Upper lobe of left lung (tissue), 6 donors: Measurements from ENCODE around the gene JAKMIP2. TPM values are rescaled to one million over a fixed set of nuclear protein-coding genes. Genes with fewer than 3 reads are reported as not detected.

Experiments
- ATAC-seq, 2 donors: fragments of 200-7000 bp; cut with Tn5 transposase; one replicate each; pipeline ENCODE4 v1.9.1; 2022; ENCODE audit warnings: mild to moderate bottlenecking in 2 of 2, moderate library complexity in 2 of 2; ENCODE audit not compliant: low FRiP score in 2 of 2
- DNase-seq, 2 donors: peaks; one replicate each; pipeline ENCODE4 v3.0.0-alpha.2; 2019 to 2020
- H3K27ac ChIP-seq, 4 donors: fragments of 200-600 bp; sonication (generic); one replicate each; pipeline ENCODE4 v1.5.1; 2016 to 2019
- H3K27me3 ChIP-seq, 4 donors: fragments of 200-600 bp; sonication (generic); one replicate each; pipeline ENCODE4 v1.5.1; 2017 to 2019
- H3K36me3 ChIP-seq, 4 donors: fragments of 200-600 bp; sonication (generic); one replicate each; pipeline ENCODE4 v1.5.1; 2016 to 2019
- H3K4me1 ChIP-seq, 4 donors: fragments of 200-600 bp; sonication (generic); one replicate each; pipeline ENCODE4 v1.5.1; 2018 to 2019
- H3K4me3 ChIP-seq, 4 donors: fragments of 200-600 bp; sonication (generic); one replicate each; pipeline ENCODE4 v1.5.1; 2017 to 2019; ENCODE audit warnings: mild to moderate bottlenecking in 2 of 4, moderate library complexity in 1 of 4
- H3K9me3 ChIP-seq, 4 donors: fragments of 200-600 bp; sonication (generic); one replicate each; pipeline ENCODE4 v1.5.1; 2018 to 2019
- EP300 ChIP-seq, 4 donors: sonication (generic); formaldehyde crosslinking; IDR thresholded peaks; one replicate each; pipeline ENCODE4 v1.5.1; 2017; ENCODE audit warnings: antibody characterized with exemption in 4 of 4, control low read depth in 2 of 4
- POLR2A ChIP-seq, 4 donors: fragments of 450-650 bp; IDR thresholded peaks; one replicate each; pipeline ENCODE4 v1.5.1; 2016 to 2017; ENCODE audit warnings: antibody characterized with exemption in 4 of 4, mild to moderate bottlenecking in 2 of 4
- POLR2AphosphoS5 ChIP-seq, 2 donors: sonication (generic); formaldehyde crosslinking; IDR thresholded peaks; one replicate each; pipeline ENCODE4 v1.5.1; 2017; ENCODE audit warnings: antibody characterized with exemption in 2 of 2
- WGBS, 2 donors: methylation state at CpG; one replicate each; pipeline ENCODE4 v1.1.5; 2017 to 2018; 5-methylcytosine and 5-hydroxymethylcytosine counted together
- total RNA-seq, 6 donors: library from RNA; depleted of rRNA in 4 of 6; stranded (reverse); fragments of >200 nt in 4 of 6; gene quantifications; one replicate each; pipeline versions ENCODE4 v1.1.0 to v1.2.1, GENCODE V29; 2016 to 2021
- TF ChIP-seq, protein P1 (sequence below), 6 experiments: fragments of 450-650 bp in 4 of 6; fragments of 200-600 bp in 2 of 6; sonication (generic) in 2 of 6; IDR thresholded peaks; one replicate each; pipeline ENCODE4 v1.5.1; 2016 to 2019; ENCODE audit warnings: antibody characterized with exemption in 6 of 6
- donor health status: DM: no; HTN: no; CAD: no; lungs with moderate emphysema.
- donor health status: DM: no; HTN: yes; CAD: no; lungs with severe emphysema.

The JAKMIP2 gene
- total RNA-seq, 6 donors from 2014 or later: 0.91 to 8.4 (median 6.0) TPM

DNA sequence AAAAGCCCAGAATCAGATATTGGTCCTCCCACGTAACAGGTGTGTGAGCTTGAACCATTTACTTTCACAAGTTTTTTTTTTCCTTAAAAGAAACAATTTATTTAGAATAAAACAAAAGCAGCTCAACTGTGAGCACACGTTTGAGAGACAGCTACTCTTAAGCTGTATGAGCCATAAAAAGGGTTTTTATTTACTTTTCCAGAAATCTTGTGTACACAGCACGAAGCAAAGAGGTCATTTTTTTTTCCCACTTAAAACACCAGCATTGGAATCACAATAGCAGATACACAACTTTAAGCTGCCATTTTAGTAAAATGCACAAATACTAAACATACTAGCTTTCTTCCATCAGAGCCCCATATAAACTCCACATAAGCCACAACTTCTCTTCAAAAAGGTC lies 44.6 kb downstream of the JAKMIP2 start:
- Histone ChIP-seq H3K9me3 (no peaks in the 10 kb centered on the region), H3K4me3 (no peak overlapping the region), H3K27ac (no peak overlapping the region), H3K36me3 (no peaks in the 10 kb centered on the region), H3K4me1 (no peaks in the 10 kb centered on the region), H3K27me3 (no peaks in the 10 kb centered on the region)
- ATAC-seq (no peak), DNase-seq (no peak)
- 49 to 54% methylated on average over 3 of the region's 3 CpGs for WGBS, 2 donors
- no peak for TF ChIP-seq POLR2A (IDR thresholded peaks at IDR 0.05)
- TF ChIP-seq POLR2AphosphoS5 (IDR thresholded peaks at IDR 0.05): no peak
- TF ChIP-seq, protein P1, sequence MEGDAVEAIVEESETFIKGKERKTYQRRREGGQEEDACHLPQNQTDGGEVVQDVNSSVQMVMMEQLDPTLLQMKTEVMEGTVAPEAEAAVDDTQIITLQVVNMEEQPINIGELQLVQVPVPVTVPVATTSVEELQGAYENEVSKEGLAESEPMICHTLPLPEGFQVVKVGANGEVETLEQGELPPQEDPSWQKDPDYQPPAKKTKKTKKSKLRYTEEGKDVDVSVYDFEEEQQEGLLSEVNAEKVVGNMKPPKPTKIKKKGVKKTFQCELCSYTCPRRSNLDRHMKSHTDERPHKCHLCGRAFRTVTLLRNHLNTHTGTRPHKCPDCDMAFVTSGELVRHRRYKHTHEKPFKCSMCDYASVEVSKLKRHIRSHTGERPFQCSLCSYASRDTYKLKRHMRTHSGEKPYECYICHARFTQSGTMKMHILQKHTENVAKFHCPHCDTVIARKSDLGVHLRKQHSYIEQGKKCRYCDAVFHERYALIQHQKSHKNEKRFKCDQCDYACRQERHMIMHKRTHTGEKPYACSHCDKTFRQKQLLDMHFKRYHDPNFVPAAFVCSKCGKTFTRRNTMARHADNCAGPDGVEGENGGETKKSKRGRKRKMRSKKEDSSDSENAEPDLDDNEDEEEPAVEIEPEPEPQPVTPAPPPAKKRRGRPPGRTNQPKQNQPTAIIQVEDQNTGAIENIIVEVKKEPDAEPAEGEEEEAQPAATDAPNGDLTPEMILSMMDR (IDR thresholded peaks at IDR 0.05): no peak
- TF ChIP-seq EP300 (IDR thresholded peaks at IDR 0.05): no peak

DNA sequence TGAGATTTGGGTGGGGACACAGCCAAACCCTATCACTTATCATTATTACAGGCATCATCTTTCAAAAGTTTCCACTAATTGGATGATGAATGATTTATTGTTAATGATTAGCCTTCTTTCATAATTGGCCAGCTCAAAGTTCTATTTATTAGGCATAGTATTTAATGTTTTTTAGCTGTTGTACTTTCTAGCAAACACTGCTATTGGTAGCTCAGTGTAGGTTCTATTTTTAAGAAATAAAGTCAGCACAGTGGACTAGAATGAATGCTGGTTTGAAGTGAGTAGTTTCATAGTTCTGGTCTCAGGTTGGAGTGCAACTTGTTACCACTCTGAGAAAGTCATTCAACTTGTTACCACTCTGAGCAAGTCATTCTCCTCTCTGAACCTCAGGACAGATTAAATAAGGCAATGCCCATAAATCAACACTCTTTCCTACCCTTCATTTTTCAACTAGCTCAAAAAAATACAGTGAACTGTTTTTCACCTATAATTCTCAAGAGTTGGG lies 46.9 kb downstream of the JAKMIP2 start:
- TF ChIP-seq EP300 (IDR thresholded peaks at IDR 0.05): no peak
- TF ChIP-seq POLR2A (IDR thresholded peaks at IDR 0.05): no peak
- TF ChIP-seq, protein P1 (IDR thresholded peaks at IDR 0.05): no peak
- no peak for TF ChIP-seq POLR2AphosphoS5 (IDR thresholded peaks at IDR 0.05)
- H3K4me3 ChIP-seq: no peak overlapping the region
- H3K4me1 ChIP-seq: no peaks in the 10 kb centered on the region
- no peaks in the 10 kb centered on the region for H3K9me3 ChIP-seq
- H3K27me3 ChIP-seq: no peaks in the 10 kb centered on the region
- no peaks in the 10 kb centered on the region for H3K36me3 ChIP-seq
- ATAC-seq: no peak
- no peak for DNase-seq
- no peak overlapping the region for H3K27ac ChIP-seq

DNA sequence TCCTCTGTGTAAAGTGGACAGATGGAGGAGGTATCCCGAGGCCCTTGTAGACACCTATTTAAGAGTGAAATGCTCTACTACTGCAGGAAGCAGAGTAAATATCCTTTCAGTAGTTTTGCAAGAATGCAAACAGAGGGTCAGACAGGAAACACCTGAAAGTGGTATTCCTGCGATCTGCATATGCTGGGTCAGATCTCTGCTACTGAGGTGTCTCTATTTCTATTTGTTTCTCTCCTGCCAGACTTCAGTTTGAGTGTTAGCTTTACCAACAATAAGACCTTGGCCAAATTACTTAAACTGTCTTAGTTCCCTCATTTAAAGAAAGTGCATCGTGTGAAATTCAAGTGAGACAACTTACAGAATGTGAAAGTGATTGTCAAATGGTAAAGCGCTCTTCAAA lies 47.6 kb downstream of the JAKMIP2 start:
- no peak for ATAC-seq
- DNase-seq: no peak
- Histone ChIP-seq H3K4me3 (no peak overlapping the region), H3K36me3 (no peaks in the 10 kb centered on the region), H3K27me3 (no peaks in the 10 kb centered on the region), H3K4me1 (no peaks in the 10 kb centered on the region), H3K27ac (no peak overlapping the region), H3K9me3 (no peaks in the 10 kb centered on the region)
- WGBS, 2 donors: 33 to 40% methylated on average over 4 of the region's 4 CpGs
- TF ChIP-seq POLR2A (IDR thresholded peaks at IDR 0.05) (no peak), POLR2AphosphoS5 (IDR thresholded peaks at IDR 0.05) (no peak), EP300 (IDR thresholded peaks at IDR 0.05) (no peak)
- TF ChIP-seq, protein P1 (IDR thresholded peaks at IDR 0.05): no peak

DNA sequence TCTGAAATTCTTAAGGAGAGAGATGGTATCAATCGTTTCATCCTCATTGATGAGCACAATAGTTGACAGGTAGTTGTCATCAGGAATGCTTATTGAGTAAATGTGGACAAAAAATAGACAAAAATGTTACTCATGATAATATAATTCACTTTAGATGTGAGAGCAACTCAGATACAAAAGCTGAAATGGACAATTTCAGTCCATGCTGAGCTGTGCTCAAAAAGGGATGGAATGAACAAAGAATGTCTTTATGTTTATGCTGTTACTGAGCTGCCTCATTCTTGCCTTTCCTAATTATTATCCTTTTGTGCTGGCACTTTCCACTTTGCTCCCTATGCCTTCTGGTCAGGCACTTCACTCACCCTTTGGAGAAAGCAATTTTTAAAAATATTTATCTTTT lies 49.5 kb downstream of the JAKMIP2 start:
- TF ChIP-seq, protein P1 (IDR thresholded peaks at IDR 0.05): no peak
- TF ChIP-seq POLR2AphosphoS5 (IDR thresholded peaks at IDR 0.05): no peak
- TF ChIP-seq EP300 (IDR thresholded peaks at IDR 0.05): no peak
- no peak for TF ChIP-seq POLR2A (IDR thresholded peaks at IDR 0.05)
- Histone ChIP-seq H3K27me3 (no peaks in the 10 kb centered on the region), H3K36me3 (no peaks in the 10 kb centered on the region), H3K4me1 (no peaks in the 10 kb centered on the region), H3K4me3 (no peak overlapping the region), H3K9me3 (no peaks in the 10 kb centered on the region), H3K27ac (no peak overlapping the region)
- 81 to 85% methylated on average over 1 of the region's 1 CpG for WGBS, 2 donors
- ATAC-seq: no peak
- no peak for DNase-seq

DNA sequence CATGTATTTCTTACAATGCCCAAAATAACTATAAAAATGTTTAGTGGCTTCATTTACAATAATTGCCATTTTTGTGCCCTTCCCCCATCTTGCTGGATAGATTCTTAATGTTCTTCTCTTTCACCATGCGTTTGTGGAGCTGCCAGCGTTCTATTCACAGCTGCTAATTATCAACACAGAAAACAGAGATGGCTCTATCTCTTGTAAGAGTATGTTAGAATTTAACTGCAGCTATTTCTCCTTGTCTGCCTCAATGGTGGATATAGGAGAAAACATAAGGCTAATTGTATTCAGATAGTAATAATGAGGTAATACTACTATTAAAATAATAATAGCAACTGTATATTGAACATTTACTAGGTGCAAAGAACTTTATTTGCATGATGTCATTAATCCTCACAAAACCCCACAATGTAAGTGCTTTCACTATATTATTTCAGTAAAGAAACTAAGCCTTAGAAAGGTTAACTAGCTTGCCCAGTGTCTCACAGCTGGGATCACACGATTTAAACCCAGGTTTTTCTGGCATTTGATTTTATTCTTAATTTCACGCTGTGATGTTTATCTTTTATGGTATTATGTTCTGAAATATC lies 50.1 kb downstream of the JAKMIP2 start:
- no peak overlapping the region for H3K27ac ChIP-seq
- no peaks in the 10 kb centered on the region for H3K27me3 ChIP-seq
- no peak for TF ChIP-seq POLR2AphosphoS5 (IDR thresholded peaks at IDR 0.05)
- no peak for TF ChIP-seq EP300 (IDR thresholded peaks at IDR 0.05)
- TF ChIP-seq, protein P1 (IDR thresholded peaks at IDR 0.05): no peak
- TF ChIP-seq POLR2A (IDR thresholded peaks at IDR 0.05): no peak
- WGBS, 2 donors: 68 to 74% methylated on average over 4 of the region's 4 CpGs
- no peaks in the 10 kb centered on the region for H3K9me3 ChIP-seq
- H3K4me1 ChIP-seq: no peaks in the 10 kb centered on the region
- no peak for DNase-seq
- no peaks in the 10 kb centered on the region for H3K36me3 ChIP-seq
- ATAC-seq: no peak
- H3K4me3 ChIP-seq: no peak overlapping the region
